ENCODE results near the gene OSTC.

The OSTC gene

DNA sequence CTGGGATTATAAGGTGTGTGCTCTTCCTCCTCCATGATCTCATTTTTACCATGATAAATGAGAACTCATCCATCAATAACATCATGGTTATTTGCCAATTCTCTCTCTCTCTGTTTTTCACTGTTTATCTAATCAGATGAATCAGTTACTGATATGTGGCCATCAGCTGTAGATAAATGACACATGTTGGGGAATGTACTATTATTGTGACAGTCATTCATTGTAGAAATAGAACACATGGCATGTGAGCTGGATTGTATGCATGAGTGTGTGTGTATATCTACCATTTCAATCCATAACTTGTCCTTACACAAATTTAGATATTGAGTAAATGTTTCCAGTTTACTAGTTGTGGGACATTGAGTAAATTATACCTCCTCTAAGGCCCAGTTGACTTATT, 53.0 kb downstream of the OSTC start:
- Histone ChIP-seq H2AFZ (ENCODE audit: low read depth, low read length) (no peak overlapping the region), H3K4me3 (ENCODE audit: low read length) (no peak overlapping the region), H3K9ac (ENCODE audit: low read length) (no peak overlapping the region), H3K27ac (ENCODE audit: low read length) (no peak overlapping the region), H3K36me3 (replicated peaks; ENCODE audit: low read depth, low read length) (no peaks in the 10 kb centered on the region), H3K27me3 (ENCODE audit: low read depth, low read length) (no peaks in the 10 kb centered on the region), H3K79me2 (ENCODE audit: low read length) (no peaks in the 10 kb centered on the region), H3K4me1 (ENCODE audit: low read length) (no peaks in the 10 kb centered on the region), H3K9me3 (ENCODE audit: insufficient read depth, low read length) (no peaks in the 10 kb centered on the region), H3K4me2 (ENCODE audit: low read length) (no peak overlapping the region), H4K20me1 (ENCODE audit: insufficient read depth, low read length) (no peaks in the 10 kb centered on the region)
- TF ChIP-seq, protein P1, sequence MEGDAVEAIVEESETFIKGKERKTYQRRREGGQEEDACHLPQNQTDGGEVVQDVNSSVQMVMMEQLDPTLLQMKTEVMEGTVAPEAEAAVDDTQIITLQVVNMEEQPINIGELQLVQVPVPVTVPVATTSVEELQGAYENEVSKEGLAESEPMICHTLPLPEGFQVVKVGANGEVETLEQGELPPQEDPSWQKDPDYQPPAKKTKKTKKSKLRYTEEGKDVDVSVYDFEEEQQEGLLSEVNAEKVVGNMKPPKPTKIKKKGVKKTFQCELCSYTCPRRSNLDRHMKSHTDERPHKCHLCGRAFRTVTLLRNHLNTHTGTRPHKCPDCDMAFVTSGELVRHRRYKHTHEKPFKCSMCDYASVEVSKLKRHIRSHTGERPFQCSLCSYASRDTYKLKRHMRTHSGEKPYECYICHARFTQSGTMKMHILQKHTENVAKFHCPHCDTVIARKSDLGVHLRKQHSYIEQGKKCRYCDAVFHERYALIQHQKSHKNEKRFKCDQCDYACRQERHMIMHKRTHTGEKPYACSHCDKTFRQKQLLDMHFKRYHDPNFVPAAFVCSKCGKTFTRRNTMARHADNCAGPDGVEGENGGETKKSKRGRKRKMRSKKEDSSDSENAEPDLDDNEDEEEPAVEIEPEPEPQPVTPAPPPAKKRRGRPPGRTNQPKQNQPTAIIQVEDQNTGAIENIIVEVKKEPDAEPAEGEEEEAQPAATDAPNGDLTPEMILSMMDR (IDR thresholded peaks at IDR 0.05; ENCODE audit: low read depth, low read length), result no peak
- no peak for TF ChIP-seq EZH2phosphoT487 (IDR thresholded peaks at IDR 0.05; ENCODE audit: low read depth)

GRCh38 chr4:108703966-108704365, 53.6 kb downstream of the OSTC start:
- TF ChIP-seq, protein P1 (IDR thresholded peaks at IDR 0.05; ENCODE audit: low read depth, low read length), result no peak
- no peak for TF ChIP-seq EZH2phosphoT487 (IDR thresholded peaks at IDR 0.05; ENCODE audit: low read depth)
- H3K4me2 ChIP-seq (ENCODE audit: low read length), result no peak overlapping the region

GRCh38 chr4:108706289-108706688, 55.9 kb downstream of the OSTC start:
- TF ChIP-seq, protein P1 (IDR thresholded peaks at IDR 0.05; ENCODE audit: low read depth, low read length), result no peak
- no peak for TF ChIP-seq EZH2phosphoT487 (IDR thresholded peaks at IDR 0.05; ENCODE audit: low read depth)
- Histone ChIP-seq H2AFZ (ENCODE audit: low read depth, low read length) (no peak overlapping the region), H3K9ac (ENCODE audit: low read length) (no peak overlapping the region), H3K27ac (ENCODE audit: low read length) (no peak overlapping the region), H3K4me3 (ENCODE audit: low read length) (no peak overlapping the region), H3K4me1 (ENCODE audit: low read length) (no peaks in the 10 kb centered on the region), H3K27me3 (ENCODE audit: low read depth, low read length) (no peaks in the 10 kb centered on the region), H3K79me2 (ENCODE audit: low read length) (no peaks in the 10 kb centered on the region), H3K36me3 (replicated peaks; ENCODE audit: low read depth, low read length) (no peaks in the 10 kb centered on the region), H4K20me1 (ENCODE audit: insufficient read depth, low read length) (no peaks in the 10 kb centered on the region), H3K9me3 (ENCODE audit: insufficient read depth, low read length) (no peaks in the 10 kb centered on the region), H3K4me2 (ENCODE audit: low read length) (no peak overlapping the region)

More at GRCh38 chr4:108703966-108704365, 53.6 kb downstream of the OSTC start:
- Histone ChIP-seq H3K27me3 (ENCODE audit: low read depth, low read length) (no peaks in the 10 kb centered on the region), H3K79me2 (ENCODE audit: low read length) (no peaks in the 10 kb centered on the region), H3K9ac (ENCODE audit: low read length) (no peak overlapping the region), H4K20me1 (ENCODE audit: insufficient read depth, low read length) (no peaks in the 10 kb centered on the region), H2AFZ (ENCODE audit: low read depth, low read length) (no peak overlapping the region), H3K9me3 (ENCODE audit: insufficient read depth, low read length) (no peaks in the 10 kb centered on the region), H3K27ac (ENCODE audit: low read length) (no peak overlapping the region), H3K4me3 (ENCODE audit: low read length) (no peak overlapping the region), H3K4me1 (ENCODE audit: low read length) (no peaks in the 10 kb centered on the region), H3K36me3 (replicated peaks; ENCODE audit: low read depth, low read length) (no peaks in the 10 kb centered on the region)

- no peak overlapping the region for H3K9ac ChIP-seq (ENCODE audit: low read length)
- no peaks in the 10 kb centered on the region for H3K79me2 ChIP-seq (ENCODE audit: low read length)
- H4K20me1 ChIP-seq (ENCODE audit: insufficient read depth, low read length), result no peaks in the 10 kb centered on the region
- no peaks in the 10 kb centered on the region for H3K9me3 ChIP-seq (ENCODE audit: insufficient read depth, low read length)
- H3K27ac ChIP-seq (ENCODE audit: low read length), result no peak overlapping the region
- no peak overlapping the region for H3K4me3 ChIP-seq (ENCODE audit: low read length)
- no peaks in the 10 kb centered on the region for H3K4me1 ChIP-seq (ENCODE audit: low read length)
- TF ChIP-seq EZH2phosphoT487 (IDR thresholded peaks at IDR 0.05; ENCODE audit: low read depth), result no peak
- TF ChIP-seq, protein P1 (IDR thresholded peaks at IDR 0.05; ENCODE audit: low read depth, low read length), result no peak
- no peaks in the 10 kb centered on the region for H3K36me3 ChIP-seq (replicated peaks; ENCODE audit: low read depth, low read length)
- no peak overlapping the region for H2AFZ ChIP-seq (ENCODE audit: low read depth, low read length)
- no peaks in the 10 kb centered on the region for H3K27me3 ChIP-seq (ENCODE audit: low read depth, low read length)
- H3K4me2 ChIP-seq (ENCODE audit: low read length), result no peak overlapping the region
Measured at GRCh38 chr4:108709234-108709633, 58.8 kb downstream of the OSTC start.
